ENCODE data around the gene ZNF701. TPM values are rescaled to one million over a fixed set of nuclear protein-coding genes. Genes with fewer than 3 reads are reported as not detected.

The ZNF701 gene
- total and polyA plus RNA-seq, 2 of the 8 experiments (the other 6 are each of a cell fraction or from before 2014, with no cell fraction given), result 4.9 to 18.7 TPM

GRCh38 chr19:52585604-52586003, 15.5 kb downstream of the ZNF701 start:
- no peaks in the 10 kb centered on the region; a peak in 1 of 7 replicates for H3K4me1 ChIP-seq (replicated peaks in 1 of 4; ENCODE audit: control insufficient read depth in 3 of 4, insufficient read depth in 4 of 4, low read length in 3 of 4)
- 0 out of 4 replicates have a peak, but pooled peaks cover 0 to 2% of the 10 kb centered on the region in 2 experiments for H3K79me2 ChIP-seq (ENCODE audit: control insufficient read depth in 1 of 2, insufficient read depth in 2 of 2, low read length in 2 of 2)
- no peaks in the 10 kb centered on the region; the same call in 1 of the 2 replicates for H3K79me1 ChIP-seq (ENCODE audit: low read depth, low read length)
- H2BK120ac ChIP-seq (replicated peaks; ENCODE audit: low read depth, low read length), result no peak overlapping the region
- H3K27ac ChIP-seq (ENCODE audit: low read depth, low read length), result no peak overlapping the region
- FAIRE-seq (no peak), DNase-seq (ENCODE audit: low read depth in 1 of 2, low spot score in 2 of 2) (no peak)
- H4K8ac ChIP-seq (ENCODE audit: extremely low read depth, insufficient read depth, low read length), result no peak overlapping the region
- H3K9me3 ChIP-seq (ENCODE audit: insufficient read depth in 2 of 2, low read depth in 1 of 2, low read length in 1 of 2), result peaks cover 0 to 3% of the 10 kb centered on the region in 2 experiments; a peak in 1 of 4 replicates
- ChIA-PET CTCF (ENCODE audit: partially characterized antibody) (interaction anchor here (1.2 kb wide), 1 partner anchor 41 kb away, joined by 3 read pairs; no protein-coding TSS in a partner anchor), POLR2A (ENCODE audit: partially characterized antibody) (interaction anchor here (0.9 kb wide), 1 partner anchor 10 kb away, joined by 3 read pairs; no protein-coding TSS in a partner anchor)
- no peak overlapping the region for H3K4me2 ChIP-seq (ENCODE audit: insufficient read depth in 1 of 2, low read depth in 2 of 2, low read length in 2 of 2)
- no peak overlapping the region for H3K18ac ChIP-seq (ENCODE audit: extremely low read depth, low read length)
- H2BK12ac ChIP-seq (ENCODE audit: low read depth, low read length), result no peak overlapping the region
- H3K14ac ChIP-seq (ENCODE audit: insufficient read length), result no peak overlapping the region
- H3K4me3 ChIP-seq (ENCODE audit: extremely low read depth in 1 of 4, insufficient read depth in 2 of 4, low read depth in 3 of 4, low read length in 4 of 4), result no peak overlapping the region
- H3K4ac ChIP-seq (replicated peaks; ENCODE audit: insufficient read length, low read depth, low read length), result no peak overlapping the region
- no peak overlapping the region for H2AFZ ChIP-seq (ENCODE audit: low read length)
- no peak overlapping the region for H2BK20ac ChIP-seq (ENCODE audit: low read length)
- no peaks in the 10 kb centered on the region for H3K27me3 ChIP-seq (replicated peaks in 1 of 4; ENCODE audit: control insufficient read depth in 3 of 4, extremely low read depth in 1 of 4, insufficient read depth in 3 of 4, low read length in 3 of 4)
- no peak overlapping the region for H3K9ac ChIP-seq (replicated peaks in 1 of 4; ENCODE audit: extremely low read depth in 1 of 4, low read depth in 3 of 4, low read length in 3 of 4)
- no peak overlapping the region for H4K5ac ChIP-seq (ENCODE audit: insufficient read length, low read depth, low read length)
- H3K23ac ChIP-seq (ENCODE audit: insufficient read length), result no peak overlapping the region
- peaks cover 6 to 35% (median 25%) of the 10 kb centered on the region in 4 experiments; a peak in 7 of 8 replicates for H3K36me3 ChIP-seq (ENCODE audit: control insufficient read depth in 2 of 4, insufficient read depth in 4 of 4, low read length in 3 of 4)
- H3K23me2 ChIP-seq (ENCODE audit: low read depth, low read length), result no peaks in the 10 kb centered on the region
- no peak overlapping the region for H2AK5ac ChIP-seq (ENCODE audit: low read depth, low read length)
- no peak overlapping the region for H4K91ac ChIP-seq (replicated peaks; ENCODE audit: insufficient read length, low read length)
- no peak overlapping the region for H2BK15ac ChIP-seq (ENCODE audit: low read length)
- H3K56ac ChIP-seq (replicated peaks; ENCODE audit: insufficient read length, low read depth, low read length), result no peak overlapping the region
- no peaks in the 10 kb centered on the region for H4K20me1 ChIP-seq (replicated peaks in 1 of 2; ENCODE audit: control insufficient read depth in 1 of 2, insufficient read depth in 2 of 2, low read length in 2 of 2)
- 90% methylated on average over 5 of the region's 6 CpGs; no CpG with 5 or more reads in 1 of the 2 experiments for WGBS, 2 experiments (ENCODE audit: extremely low coverage in 1 of 2, insufficient coverage in 1 of 2, insufficient read length in 1 of 2, insufficient replicate concordance in 2 of 2, low coverage in 1 of 2, low lambda C conversion rate in 2 of 2, missing lambda C conversion rate in 1 of 2)
- H2BK5ac ChIP-seq (ENCODE audit: low read depth, low read length), result no peak overlapping the region
- TF ChIP-seq SP4 (IDR thresholded peaks at IDR 0.05; ENCODE audit: low read length), result no peak
- TF ChIP-seq HDAC6 (IDR thresholded peaks at IDR 0.05; ENCODE audit: low read depth, low read length), result no peak
- TF ChIP-seq POLR2A (IDR thresholded peaks at IDR 0.05; ENCODE audit: control extremely low read depth in 1 of 2, low read depth in 2 of 2, low read length in 2 of 2), result no peak
- no peak for TF ChIP-seq POLR2AphosphoS5 (IDR thresholded peaks at IDR 0.05; ENCODE audit: low read depth, low read length)
- TF ChIP-seq BACH1 (IDR thresholded peaks at IDR 0.05; ENCODE audit: low read length), result no peak
- TF ChIP-seq TBP (IDR thresholded peaks at IDR 0.05; ENCODE audit: low read depth, low read length), result no peak
- no peak for TF ChIP-seq GABPA (IDR thresholded peaks at IDR 0.05; ENCODE audit: borderline replicate concordance, insufficient read depth, low read length)
